Stimulated activated CD8-positive, alpha-beta memory T cell treated with anti-CD3 and anti-CD28 coated beads, Interleukin-7, amount 100 ng/mL, for 4 hours (primary cell): Measurements from ENCODE around the gene NTN3.
A peak's percentile ranks its signal among the peaks of the same experiment; 100 is the strongest.

Experiments
- DNase-seq, 2 donors: peaks; one replicate each; pipeline ENCODE4 v3.0.0-alpha.2; 2020; ENCODE audit warnings: low read depth in 2 of 2

The NTN3 gene

GRCh38 chr16:2497116-2497630 is 26.1 kb downstream of the NTN3 start:
- DNase-seq, result no peak

DNA sequence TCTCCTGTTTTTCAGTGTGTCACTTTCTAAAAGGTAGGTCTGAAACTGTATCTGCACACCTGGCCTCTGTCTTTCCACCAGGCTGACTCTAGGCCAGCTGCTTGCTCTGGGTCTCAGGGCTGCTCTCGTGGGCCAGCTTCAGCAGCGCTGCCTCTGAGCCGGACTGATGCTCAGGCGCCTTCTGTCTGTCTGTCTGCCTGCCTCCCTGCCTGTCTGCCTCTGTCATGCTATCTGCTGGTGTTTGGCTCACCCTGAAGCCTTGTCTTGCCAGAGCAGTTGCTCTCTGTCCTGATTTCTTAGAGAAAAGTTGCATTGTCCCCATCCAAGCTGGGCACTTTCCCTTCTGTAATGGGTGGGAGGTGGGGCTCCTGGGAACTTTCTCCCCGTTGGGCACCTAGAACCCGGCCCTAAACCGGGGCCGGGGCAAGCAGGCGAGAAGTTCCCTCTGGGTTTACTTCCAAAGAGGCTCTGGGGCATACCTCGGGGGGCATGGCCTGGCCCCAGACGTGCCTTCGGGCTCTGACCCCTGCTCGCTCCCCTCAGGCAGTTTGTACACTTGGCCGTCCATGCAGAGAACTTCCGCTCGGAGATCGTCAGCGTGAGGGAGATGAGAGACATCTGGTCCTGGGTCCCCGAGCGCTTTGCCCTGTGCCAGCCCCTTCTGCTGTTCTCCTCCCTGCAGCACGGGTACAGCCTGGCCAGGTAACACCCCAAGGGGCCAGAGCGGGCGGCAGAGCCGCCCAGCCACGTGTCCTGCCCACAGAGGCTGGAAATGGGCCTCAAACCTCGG is 26.8 kb downstream of the NTN3 start:
- no peak for DNase-seq

- no peak for DNase-seq
Measured at GRCh38 chr16:2498531-2499253, 27.6 kb downstream of the NTN3 start.

- DNase-seq, result no peak
Measured at GRCh38 chr16:2499454-2499853, 28.4 kb downstream of the NTN3 start.

DNA sequence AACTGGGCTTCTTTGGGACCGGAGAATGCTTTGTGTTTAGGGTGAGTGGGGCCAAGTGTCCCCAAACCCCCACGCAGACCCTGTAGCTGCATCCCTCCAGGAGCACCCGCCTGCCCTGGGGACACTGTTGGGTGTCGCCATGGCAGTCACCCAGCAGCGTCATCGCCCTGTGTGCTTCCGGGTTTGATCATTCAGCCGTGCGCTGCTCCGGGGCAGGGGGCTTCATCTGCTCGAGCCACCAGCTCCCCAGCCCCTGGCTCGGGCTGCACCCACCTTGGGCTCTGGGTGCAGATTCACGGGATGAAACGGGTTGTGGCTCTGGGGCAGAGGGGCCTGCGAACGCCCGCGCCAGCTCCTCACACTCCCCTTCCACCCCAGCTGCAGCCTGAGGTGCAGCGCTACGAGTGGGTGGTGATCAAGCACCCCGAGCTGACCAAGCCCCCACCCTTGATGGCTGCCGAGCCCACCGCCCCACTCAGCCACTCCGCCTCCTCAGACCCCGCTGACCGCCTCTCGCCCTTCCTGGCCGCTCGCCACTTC is 28.9 kb downstream of the NTN3 start:
- DNase-seq, result no peak

GRCh38 chr16:2500430-2500917 is 29.4 kb downstream of the NTN3 start:
- no peak for DNase-seq

- peak; percentile 56 to 67 for DNase-seq
Measured at GRCh38 chr16:2500918-2501750, 30.0 kb downstream of the NTN3 start.

GRCh38 chr16:2501946-2502895 is 31.1 kb downstream of the NTN3 start:
- DNase-seq, result no peak

GRCh38 chr16:2505695-2506094 is 34.6 kb downstream of the NTN3 start:
- DNase-seq, result no peak

DNA sequence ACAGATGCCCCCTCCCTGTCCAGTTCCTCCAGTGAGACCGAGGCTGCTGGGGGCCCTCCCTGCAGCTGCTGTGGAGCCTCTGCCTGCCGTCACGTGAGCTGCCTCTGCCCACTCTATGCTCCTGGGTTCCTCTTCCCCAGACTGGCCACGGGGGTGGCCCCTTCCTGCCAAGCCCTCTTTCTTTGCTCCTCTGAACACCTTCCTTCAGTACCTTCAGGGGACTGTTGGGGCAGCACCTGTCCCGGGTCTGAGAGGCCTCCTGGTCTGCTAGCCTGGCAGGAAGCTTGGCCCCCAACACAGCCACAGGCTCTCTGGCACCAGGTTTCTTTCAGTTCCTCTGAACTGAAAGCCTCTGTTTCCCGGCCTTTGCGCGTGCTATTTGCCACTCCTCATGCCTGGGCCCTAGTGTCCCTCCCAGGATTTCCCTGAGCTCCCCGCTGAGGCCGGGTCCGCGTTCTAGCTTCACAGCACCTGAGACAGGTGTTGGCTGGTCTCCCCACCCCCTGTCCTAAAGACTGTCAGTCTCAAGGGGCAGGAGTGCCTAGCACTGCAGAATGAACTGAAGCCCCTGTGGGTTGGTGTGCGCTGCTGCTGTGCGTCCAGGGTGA is 36.1 kb downstream of the NTN3 start:
- no peak for DNase-seq

DNA sequence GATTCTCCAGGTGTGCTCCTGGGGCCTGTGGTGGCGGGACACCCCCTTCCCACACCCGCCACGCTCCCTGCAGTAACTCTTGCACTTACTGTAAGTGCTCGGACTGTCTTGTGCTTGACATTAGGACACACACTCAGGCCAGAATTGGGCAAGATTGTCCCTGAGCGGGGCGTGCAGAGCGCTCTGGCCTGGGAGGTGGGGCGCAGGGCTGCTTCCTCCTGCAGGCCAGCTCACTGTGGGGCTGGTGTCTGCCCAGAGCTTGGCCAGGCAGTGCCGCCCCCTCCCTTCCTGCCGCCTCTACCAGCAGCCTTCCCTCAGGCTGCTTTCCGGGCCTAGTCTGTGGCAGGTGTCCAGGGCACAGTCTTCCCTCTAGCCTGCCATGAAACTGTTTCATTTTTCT is 36.6 kb downstream of the NTN3 start:
- no peak for DNase-seq

- no peak for DNase-seq
Measured at GRCh38 chr16:2508722-2509400, 37.8 kb downstream of the NTN3 start.

GRCh38 chr16:2511128-2511800 is 40.2 kb downstream of the NTN3 start:
- DNase-seq, result no peak

DNA sequence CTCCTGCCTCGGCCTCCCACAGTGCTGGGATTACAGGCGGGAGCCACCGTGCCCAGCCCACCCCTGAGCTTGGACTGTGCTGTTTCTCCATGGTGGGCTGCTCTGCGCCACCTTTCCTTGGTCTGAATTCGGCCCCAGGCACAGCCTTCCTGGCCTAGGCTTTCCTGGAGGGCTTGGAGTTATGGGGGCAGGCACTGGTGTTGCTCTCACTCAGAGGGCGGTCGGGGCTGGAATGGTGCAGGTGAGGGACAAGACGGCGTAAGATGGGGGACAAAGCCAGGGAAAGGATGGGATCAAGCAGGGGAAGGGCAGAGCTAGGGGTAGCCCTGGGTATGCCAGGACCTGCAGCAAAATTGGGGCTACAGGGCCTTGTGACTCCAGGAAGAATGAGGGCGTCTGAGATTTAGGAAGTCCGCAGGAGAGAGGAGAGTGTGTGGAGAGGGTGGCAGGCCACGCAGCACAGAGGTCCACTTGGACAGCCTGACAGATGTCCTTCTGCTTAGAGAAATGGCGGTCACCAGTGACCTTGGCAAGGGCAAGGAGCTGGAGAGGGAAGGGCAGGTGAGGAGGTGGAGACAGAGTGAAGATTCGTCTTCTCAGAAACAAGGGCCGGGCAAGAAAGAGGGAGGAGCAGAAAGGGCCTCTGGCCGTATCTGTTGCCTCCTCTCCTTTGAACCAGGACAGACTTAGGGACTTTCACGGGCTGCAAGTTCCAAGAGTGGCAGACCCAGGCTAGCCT is 41.1 kb downstream of the NTN3 start:
- DNase-seq, result no peak

- DNase-seq, result no peak
Measured at GRCh38 chr16:2512735-2513404, 41.8 kb downstream of the NTN3 start.

- peak; percentile 77 to 86 for DNase-seq
Measured at GRCh38 chr16:2513405-2514332, 42.6 kb downstream of the NTN3 start, which contains the start of gene ATP6V0C. ATP6V0C (plus strand) TSS chr16:2513952; CDS start chr16:2514104, 152 bp downstream.
